ENCODE results near the gene SH3GL2.

The SH3GL2 gene

GRCh38 chr9:17810728-17811571 is 232.1 kb downstream of the SH3GL2 start:
- DNase-seq (ENCODE audit: insufficient read length, low spot score): peak; percentile 15

DNA sequence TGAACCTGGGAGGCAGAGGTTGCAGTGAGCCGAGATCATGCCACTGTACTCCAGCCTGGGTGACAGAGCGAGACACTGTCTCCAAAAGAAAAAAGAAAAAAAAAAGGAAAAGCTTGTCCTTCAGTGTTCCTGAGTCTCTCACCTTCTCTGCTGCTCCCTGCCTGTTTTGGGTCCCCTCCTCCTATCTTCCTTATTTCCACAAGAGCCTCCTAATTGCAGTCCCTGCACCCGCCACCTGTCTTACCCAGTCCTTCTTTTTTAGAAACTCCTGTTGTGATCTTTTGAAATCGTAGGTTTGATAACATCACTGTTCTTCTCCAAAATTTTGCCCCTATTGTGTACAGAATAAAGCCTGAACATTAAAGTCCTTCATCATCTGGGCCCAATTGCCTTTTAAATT is 234.9 kb downstream of the SH3GL2 start:
- FAIRE-seq: no peak
- no peak for DNase-seq (ENCODE audit: insufficient read length, low spot score)
- no peak for TF ChIP-seq POLR2A (IDR thresholded peaks at IDR 0.05; ENCODE audit: low read depth, low read length)

More at GRCh38 chr9:17810728-17811571, 232.1 kb downstream of the SH3GL2 start:
- TF ChIP-seq POLR2A (IDR thresholded peaks at IDR 0.05; ENCODE audit: low read depth, low read length): no peak
- FAIRE-seq: no peak

DNA sequence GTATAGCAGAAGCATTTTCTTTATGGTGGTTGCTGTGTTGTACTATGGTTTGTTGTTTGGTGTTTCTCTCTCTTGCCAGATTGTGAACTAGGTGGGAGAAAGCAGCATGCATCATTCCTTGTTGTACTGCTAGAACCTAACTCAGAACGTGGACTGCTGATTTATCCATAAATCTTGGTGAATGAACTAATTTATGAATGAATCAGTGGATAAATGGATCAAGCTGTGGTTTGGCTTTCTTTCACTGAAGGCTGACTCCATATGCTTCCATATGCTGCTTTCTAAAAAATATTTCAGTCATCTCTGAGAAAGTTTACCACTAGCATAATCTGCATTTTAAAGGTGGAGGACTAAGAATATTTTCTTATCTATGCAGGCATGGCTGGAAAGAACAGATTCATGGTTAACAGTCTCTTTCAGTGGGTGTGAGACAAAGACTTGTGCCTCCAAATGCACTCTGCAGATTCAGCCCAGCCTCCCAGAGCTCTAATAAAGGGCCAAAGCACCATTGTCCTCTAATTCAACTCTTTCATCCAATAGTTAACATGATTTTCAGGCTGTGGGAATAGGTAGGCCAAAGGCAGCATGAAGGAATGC is 237.7 kb downstream of the SH3GL2 start:
- TF ChIP-seq POLR2A (IDR thresholded peaks at IDR 0.05; ENCODE audit: low read depth, low read length): no peak
- DNase-seq (ENCODE audit: insufficient read length, low spot score): no peak
- FAIRE-seq: no peak

DNA sequence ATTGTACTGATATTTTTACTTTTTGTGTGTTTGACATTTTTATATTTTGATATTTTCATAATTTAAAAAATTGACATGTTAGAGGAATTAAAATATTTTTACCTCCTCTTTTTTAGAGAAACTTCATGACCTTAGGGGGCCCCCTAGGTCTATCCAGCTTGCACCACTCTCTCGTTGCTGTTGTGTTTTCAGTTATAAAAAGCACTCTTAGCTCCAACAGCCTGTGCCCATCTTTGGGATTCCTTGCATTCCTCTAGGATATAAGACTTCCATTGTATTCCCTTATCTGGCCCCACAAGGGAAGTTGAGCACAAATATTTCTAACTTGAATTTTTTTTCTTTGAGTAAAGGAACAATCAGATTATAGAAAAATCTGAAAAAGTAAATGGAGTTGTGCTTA is 245.3 kb downstream of the SH3GL2 start:
- no peak for DNase-seq (ENCODE audit: insufficient read length, low spot score)
- no peak for FAIRE-seq
- no peak for TF ChIP-seq POLR2A (IDR thresholded peaks at IDR 0.05; ENCODE audit: low read depth, low read length)

GRCh38 chr9:17824616-17825264 is 245.9 kb downstream of the SH3GL2 start:
- FAIRE-seq: no peak

GRCh38 chr9:17825265-17825659 is 246.4 kb downstream of the SH3GL2 start:
- no peak for DNase-seq (ENCODE audit: insufficient read length, low spot score)
- no peak for TF ChIP-seq POLR2A (IDR thresholded peaks at IDR 0.05; ENCODE audit: low read depth, low read length)
- FAIRE-seq: no peak

More at GRCh38 chr9:17824616-17825264, 245.9 kb downstream of the SH3GL2 start:
- no peak for TF ChIP-seq POLR2A (IDR thresholded peaks at IDR 0.05; ENCODE audit: low read depth, low read length)
- no peak for DNase-seq (ENCODE audit: insufficient read length, low spot score)

- FAIRE-seq: no peak
- no peak for DNase-seq (ENCODE audit: insufficient read length, low spot score)
- TF ChIP-seq POLR2A (IDR thresholded peaks at IDR 0.05; ENCODE audit: low read depth, low read length): no peak
Measured at GRCh38 chr9:17829064-17829463, 250.2 kb downstream of the SH3GL2 start.

DNA sequence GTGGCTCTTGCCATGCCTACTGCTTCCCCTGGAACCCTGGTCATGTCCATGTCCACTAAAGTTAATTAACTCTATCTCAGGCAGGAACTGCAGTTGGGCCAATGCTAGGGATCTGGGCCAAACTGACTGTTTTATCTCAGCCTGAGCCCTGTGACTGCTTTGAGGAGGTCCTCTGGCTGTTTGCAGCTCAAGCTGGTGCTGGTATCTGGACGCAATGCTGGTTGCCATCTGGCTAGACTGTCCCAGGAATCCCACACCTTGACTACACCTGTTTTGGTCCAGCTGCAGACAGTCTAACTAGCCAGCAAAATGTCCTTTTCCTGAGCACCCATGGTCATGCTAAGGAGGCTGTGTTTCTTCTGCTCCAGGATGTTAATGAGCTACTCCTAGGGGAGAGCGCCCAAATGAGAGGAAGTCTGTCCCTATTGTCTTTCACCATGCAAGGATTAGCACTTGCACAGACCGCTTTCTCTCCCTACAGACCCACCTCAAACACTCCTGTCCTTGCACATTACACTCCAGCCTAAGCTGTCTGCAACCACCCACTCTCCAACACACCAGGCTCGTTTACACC is 251.0 kb downstream of the SH3GL2 start:
- DNase-seq (ENCODE audit: insufficient read length, low spot score) (no peak), FAIRE-seq (no peak)
- TF ChIP-seq POLR2A (IDR thresholded peaks at IDR 0.05; ENCODE audit: low read depth, low read length): no peak

DNA sequence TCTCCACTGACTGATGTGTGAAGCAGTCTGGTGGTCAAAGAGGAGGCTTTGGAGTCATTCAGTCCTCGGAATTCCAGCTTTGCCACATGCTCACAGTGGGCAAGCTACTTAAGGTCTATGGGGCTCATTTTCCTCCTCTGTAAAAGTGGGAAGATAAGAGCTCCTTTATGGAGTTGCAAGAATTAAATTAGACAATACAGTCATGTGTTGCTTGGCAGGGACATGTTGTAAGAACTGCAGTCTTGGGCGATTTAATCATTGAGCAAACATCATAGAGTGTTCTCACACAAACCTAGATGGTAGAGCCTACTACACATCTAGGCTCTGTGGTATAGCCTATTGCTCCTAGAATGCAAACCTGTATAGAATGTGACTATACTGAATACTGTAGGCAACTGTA is 253.9 kb downstream of the SH3GL2 start:
- no peak for DNase-seq (ENCODE audit: insufficient read length, low spot score)
- no peak for FAIRE-seq
- TF ChIP-seq POLR2A (IDR thresholded peaks at IDR 0.05; ENCODE audit: low read depth, low read length): no peak

DNA sequence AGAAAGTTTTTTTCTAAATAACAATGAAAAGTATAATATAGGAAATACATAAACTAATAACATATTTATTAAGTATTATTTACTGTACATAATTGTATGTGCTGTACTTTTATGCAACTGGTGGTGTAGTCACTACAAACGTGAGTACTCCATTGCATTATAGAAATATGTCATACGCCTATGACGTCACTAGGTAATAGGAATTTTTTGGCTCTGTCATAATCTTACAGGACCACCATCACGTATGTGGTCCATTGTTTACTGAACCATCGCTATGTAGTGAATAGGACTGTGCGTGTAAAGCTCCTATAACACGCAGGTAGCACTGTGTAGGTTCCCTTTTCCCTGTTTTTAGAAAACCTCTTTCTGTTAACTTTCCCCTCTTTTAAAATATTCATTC is 255.0 kb downstream of the SH3GL2 start:
- DNase-seq (ENCODE audit: insufficient read length, low spot score): no peak
- no peak for TF ChIP-seq POLR2A (IDR thresholded peaks at IDR 0.05; ENCODE audit: low read depth, low read length)
- FAIRE-seq: no peak

DNA sequence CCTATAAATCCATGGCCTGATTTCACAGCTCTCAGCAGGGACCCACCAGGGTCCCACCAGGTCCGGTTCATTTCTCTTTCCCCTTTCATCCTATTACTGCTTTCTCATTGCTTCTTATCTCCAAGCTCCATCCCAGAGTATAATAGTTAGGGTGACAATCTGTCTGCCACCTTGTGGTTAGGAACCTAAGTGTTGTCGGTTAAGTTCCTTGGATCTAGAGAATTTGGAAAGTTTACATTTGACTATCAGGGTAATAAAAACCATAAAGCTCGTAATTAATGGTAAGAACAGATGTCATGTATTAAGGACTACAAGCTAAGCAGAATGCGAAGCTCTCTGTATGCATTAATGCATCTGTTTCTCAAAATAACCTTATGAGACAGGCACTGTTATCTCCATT is 259.1 kb downstream of the SH3GL2 start:
- DNase-seq (ENCODE audit: insufficient read length, low spot score): no peak
- TF ChIP-seq POLR2A (IDR thresholded peaks at IDR 0.05; ENCODE audit: low read depth, low read length): no peak
- FAIRE-seq: no peak

DNA sequence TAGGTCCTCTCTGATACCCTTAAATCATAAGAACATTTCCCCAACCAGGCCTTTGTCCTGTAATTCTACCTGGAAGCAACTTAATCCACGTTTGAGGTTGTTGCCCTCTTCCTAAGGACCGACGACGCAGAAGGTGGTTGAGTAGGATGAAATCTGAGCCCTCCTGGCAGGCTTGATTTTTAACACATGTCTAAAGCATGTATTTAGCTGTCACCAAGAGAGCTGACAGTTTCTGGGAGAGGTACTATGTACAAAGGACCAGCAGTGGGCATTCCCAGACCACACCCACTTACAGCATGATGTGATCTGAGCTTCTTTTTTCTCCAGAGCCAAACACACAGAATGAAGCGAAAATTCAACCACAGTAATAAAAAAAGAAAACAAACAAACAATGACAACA is 260.9 kb downstream of the SH3GL2 start:
- no peak for FAIRE-seq
- no peak for TF ChIP-seq POLR2A (IDR thresholded peaks at IDR 0.05; ENCODE audit: low read depth, low read length)
- no peak for DNase-seq (ENCODE audit: insufficient read length, low spot score)

GRCh38 chr9:17843236-17843635 is 264.4 kb downstream of the SH3GL2 start:
- DNase-seq (ENCODE audit: insufficient read length, low spot score): no peak
- no peak for TF ChIP-seq POLR2A (IDR thresholded peaks at IDR 0.05; ENCODE audit: low read depth, low read length)
- FAIRE-seq: no peak
